ENCODE results near the gene UBAP2. TPM values are rescaled to one million over a fixed set of nuclear protein-coding genes. Genes with fewer than 3 reads are reported as not detected.

UBAP2 gene
- total and polyA plus RNA-seq, 2 of the 4 experiments (the other 2 are of a cell fraction), result 12.9 to 25.5 TPM

GRCh38 chr9:34010979-34011378, 37.7 kb downstream of the UBAP2 start:
- no CpG with 5 or more reads among the region's 4 CpGs for WGBS, 2 experiments (ENCODE audit: extremely low coverage in 2 of 2, insufficient read length in 1 of 2)

More at GRCh38 chr9:34010979-34011378, 37.7 kb downstream of the UBAP2 start:
- Histone ChIP-seq H2AFZ (replicated peaks; ENCODE audit: low read length, poor library complexity) (no peak overlapping the region), H2BK15ac (ENCODE audit: low read depth, low read length) (no peak overlapping the region), H2AK9ac (replicated peaks; ENCODE audit: low read depth, low read length, poor library complexity) (no peak overlapping the region), H3K4me1 (ENCODE audit: control insufficient read depth, insufficient read depth, low read length) (no peaks in the 10 kb centered on the region), H3K4me3 (ENCODE audit: insufficient read depth, low read depth, low read length) (no peak overlapping the region), H3K9me3 (ENCODE audit: control insufficient read depth, insufficient read depth, low read length) (no peaks in the 10 kb centered on the region), H3K4ac (ENCODE audit: low read depth, low read length) (no peak overlapping the region), H3K9ac (ENCODE audit: low read depth, low read length) (no peak overlapping the region), H4K5ac (ENCODE audit: low read depth, low read length) (no peak overlapping the region), H3K27ac (ENCODE audit: insufficient read depth, low read length) (no peak overlapping the region), H3K27me3 (ENCODE audit: control insufficient read depth, insufficient read depth, low read length) (no peaks in the 10 kb centered on the region), H3K9me1 (ENCODE audit: insufficient read depth, low read length) (no peaks in the 10 kb centered on the region), H3K14ac (replicated peaks; ENCODE audit: low read depth, low read length) (no peak overlapping the region), H4K8ac (ENCODE audit: low read depth in 2 of 2, low read length in 2 of 2) (no peak overlapping the region), H2BK5ac (ENCODE audit: low read depth, low read length, poor library complexity, severe bottlenecking) (no peak overlapping the region), H3K18ac (ENCODE audit: low read depth, low read length) (no peak overlapping the region), H3K23ac (ENCODE audit: low read depth, low read length) (no peak overlapping the region), H3K4me2 (ENCODE audit: low read depth, low read length) (no peak overlapping the region), H2BK120ac (ENCODE audit: low read depth, low read length) (no peak overlapping the region), H3K79me1 (ENCODE audit: low read depth in 1 of 2, low read length in 2 of 2) (peaks cover 7 to 17% of the 10 kb centered on the region in 2 experiments; a peak in 3 of 4 replicates), H4K91ac (ENCODE audit: insufficient read depth, low read depth, low read length) (no peak overlapping the region), H2BK20ac (ENCODE audit: low read depth, low read length) (no peak overlapping the region), H3K56ac (ENCODE audit: extremely low read depth, insufficient read depth, low read length) (no peak overlapping the region), H2AK5ac (ENCODE audit: low read depth, low read length) (no peak overlapping the region), H4K20me1 (ENCODE audit: insufficient read depth, low read length) (no peaks in the 10 kb centered on the region), H3K36me3 (ENCODE audit: control insufficient read depth, insufficient read depth, low read length) (peaks cover 20% of the 10 kb centered on the region)
- intact Hi-C loops (cut with micrococcal nuclease), result no loop called here
- dilution Hi-C loops (cut with HindIII; ENCODE audit: low sequenced_read_pairs, unreplicated experiment), result no loop called here
- ChIA-PET CTCF (interaction anchor here (0.9 to 1.1 kb wide), 2 partner anchors 9 to 32 kb away, joined by 3 read pairs; no protein-coding TSS in a partner anchor), POLR2A (ENCODE audit: unreplicated experiment) (no interaction called here)
- no TSS peak for BruUV-seq (replicated peaks)
- in situ Hi-C loops (cut with MboI; ENCODE audit: low sequenced_read_pairs), result no loop called here
- no peak for TF ChIP-seq RCOR1 (IDR thresholded peaks at IDR 0.05; ENCODE audit: insufficient replicate concordance, low read length)
- TF ChIP-seq USF2 (IDR thresholded peaks at IDR 0.05; ENCODE audit: low read depth, low read length), result no peak
- peak; percentile 27; the same call in 1 of the 2 replicates for TF ChIP-seq RAD21 (IDR thresholded peaks at IDR 0.05; ENCODE audit: low read length)
- TF ChIP-seq, protein P1, sequence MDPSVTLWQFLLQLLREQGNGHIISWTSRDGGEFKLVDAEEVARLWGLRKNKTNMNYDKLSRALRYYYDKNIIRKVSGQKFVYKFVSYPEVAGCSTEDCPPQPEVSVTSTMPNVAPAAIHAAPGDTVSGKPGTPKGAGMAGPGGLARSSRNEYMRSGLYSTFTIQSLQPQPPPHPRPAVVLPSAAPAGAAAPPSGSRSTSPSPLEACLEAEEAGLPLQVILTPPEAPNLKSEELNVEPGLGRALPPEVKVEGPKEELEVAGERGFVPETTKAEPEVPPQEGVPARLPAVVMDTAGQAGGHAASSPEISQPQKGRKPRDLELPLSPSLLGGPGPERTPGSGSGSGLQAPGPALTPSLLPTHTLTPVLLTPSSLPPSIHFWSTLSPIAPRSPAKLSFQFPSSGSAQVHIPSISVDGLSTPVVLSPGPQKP (IDR thresholded peaks at IDR 0.05; ENCODE audit: borderline replicate concordance, low read depth, low read length), result no peak
- no peak for TF ChIP-seq POLR2A (IDR thresholded peaks at IDR 0.05; ENCODE audit: low read depth, low read length)
- TF ChIP-seq RFX5 (IDR thresholded peaks at IDR 0.05; ENCODE audit: low read depth, low read length), result no peak
- TF ChIP-seq, protein P2, sequence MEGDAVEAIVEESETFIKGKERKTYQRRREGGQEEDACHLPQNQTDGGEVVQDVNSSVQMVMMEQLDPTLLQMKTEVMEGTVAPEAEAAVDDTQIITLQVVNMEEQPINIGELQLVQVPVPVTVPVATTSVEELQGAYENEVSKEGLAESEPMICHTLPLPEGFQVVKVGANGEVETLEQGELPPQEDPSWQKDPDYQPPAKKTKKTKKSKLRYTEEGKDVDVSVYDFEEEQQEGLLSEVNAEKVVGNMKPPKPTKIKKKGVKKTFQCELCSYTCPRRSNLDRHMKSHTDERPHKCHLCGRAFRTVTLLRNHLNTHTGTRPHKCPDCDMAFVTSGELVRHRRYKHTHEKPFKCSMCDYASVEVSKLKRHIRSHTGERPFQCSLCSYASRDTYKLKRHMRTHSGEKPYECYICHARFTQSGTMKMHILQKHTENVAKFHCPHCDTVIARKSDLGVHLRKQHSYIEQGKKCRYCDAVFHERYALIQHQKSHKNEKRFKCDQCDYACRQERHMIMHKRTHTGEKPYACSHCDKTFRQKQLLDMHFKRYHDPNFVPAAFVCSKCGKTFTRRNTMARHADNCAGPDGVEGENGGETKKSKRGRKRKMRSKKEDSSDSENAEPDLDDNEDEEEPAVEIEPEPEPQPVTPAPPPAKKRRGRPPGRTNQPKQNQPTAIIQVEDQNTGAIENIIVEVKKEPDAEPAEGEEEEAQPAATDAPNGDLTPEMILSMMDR (conservative IDR thresholded peaks at IDR 0.05; ENCODE audit: low read depth, low read length), result peak; percentile 41; the same call in 1 of the 2 replicates
- no peak for TF ChIP-seq CHD1 (IDR thresholded peaks at IDR 0.05; ENCODE audit: low read depth, low read length)
- TF ChIP-seq MAZ (IDR thresholded peaks at IDR 0.05; ENCODE audit: borderline replicate concordance, low read depth, low read length), result no peak
- TF ChIP-seq BHLHE40 (IDR thresholded peaks at IDR 0.05; ENCODE audit: low read depth, low read length), result no peak
- TF ChIP-seq SMC3 (IDR thresholded peaks at IDR 0.05; ENCODE audit: low read depth, low read length), result peak; percentile 14; the same call in 1 of the 2 replicates
- no peak for TF ChIP-seq FOS (IDR thresholded peaks at IDR 0.05; ENCODE audit: low read depth, low read length)
- DNase-seq (no peak), ATAC-seq (ENCODE audit: low read depth) (no peak)
